GM18870 (cell line): ENCODE measurements around the gene SVBP.

ENCODE experiments used
- ATAC-seq: cut with Tn5 transposase; IDR thresholded peaks from one replicate; pipeline ENCODE4 v1.9.1; 2021; ENCODE audit warnings: moderate library complexity; ENCODE audit not compliant: unreplicated experiment

Gene SVBP

GRCh38 chr1:42765832-42766740, 51.1 kb downstream of the SVBP start:
- ATAC-seq, result peak; percentile 18

DNA sequence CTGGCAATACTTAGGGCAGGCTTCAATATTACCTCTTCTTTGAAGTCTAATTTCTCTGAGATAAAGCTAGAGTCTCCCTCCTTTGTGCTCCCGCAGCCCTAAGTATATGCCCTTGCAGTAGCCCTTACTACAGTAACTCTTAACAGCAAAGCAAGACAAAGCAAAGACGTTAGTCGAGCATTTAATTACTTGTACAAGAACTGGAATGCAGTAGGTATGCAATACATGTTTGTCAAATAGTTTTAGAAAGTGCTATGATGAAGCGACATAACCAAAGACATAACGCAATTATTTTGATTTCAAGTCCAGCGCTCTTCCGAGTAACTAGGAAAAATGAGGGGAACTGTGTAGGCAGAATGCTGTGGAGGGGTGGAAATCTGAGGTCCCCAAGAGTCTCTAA, 51.9 kb downstream of the SVBP start:
- no peak for ATAC-seq

DNA sequence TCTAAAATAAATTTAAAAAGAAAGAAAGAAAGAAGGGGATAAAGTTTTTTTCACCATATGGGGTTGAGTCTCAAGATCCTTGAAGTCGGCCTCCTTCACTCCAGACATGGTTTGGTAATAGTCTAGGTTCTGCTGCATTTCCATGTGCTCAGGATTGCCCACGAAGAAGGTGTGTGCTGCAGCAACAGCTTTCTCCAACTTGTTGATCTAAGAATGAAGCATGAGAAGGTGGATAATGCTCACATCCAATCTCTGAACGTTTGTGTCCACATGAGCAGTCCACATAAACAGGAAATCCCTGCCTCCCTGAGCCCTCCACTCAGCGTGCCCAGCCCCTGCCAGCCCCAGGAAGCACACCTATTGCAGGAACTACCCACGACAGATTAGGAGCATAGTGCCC, 54.9 kb downstream of the SVBP start:
- no peak for ATAC-seq

- ATAC-seq, result no peak
These were observed 55.6 kb downstream of the SVBP start for GRCh38 chr1:42761567-42761966.

DNA sequence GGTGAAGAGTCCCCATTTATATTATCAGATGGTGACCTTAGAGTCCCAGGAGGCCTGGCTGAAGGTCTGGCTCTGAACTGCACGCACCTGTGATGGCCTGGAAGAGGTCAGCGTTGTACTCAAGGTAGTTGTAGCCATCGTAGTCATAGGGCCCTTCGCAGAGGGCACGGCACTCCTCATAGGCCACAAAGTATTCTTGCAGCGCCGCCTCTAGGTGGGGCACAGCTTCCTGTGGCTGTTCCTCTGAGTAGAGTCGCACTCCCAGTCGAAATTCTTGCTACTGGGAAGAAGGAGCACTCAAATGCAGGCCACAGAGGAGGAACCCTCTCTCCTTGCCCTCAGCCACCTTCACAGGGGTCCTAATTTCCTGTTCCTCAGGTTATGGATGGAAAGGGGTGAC, 58.1 kb downstream of the SVBP start:
- no peak for ATAC-seq

DNA sequence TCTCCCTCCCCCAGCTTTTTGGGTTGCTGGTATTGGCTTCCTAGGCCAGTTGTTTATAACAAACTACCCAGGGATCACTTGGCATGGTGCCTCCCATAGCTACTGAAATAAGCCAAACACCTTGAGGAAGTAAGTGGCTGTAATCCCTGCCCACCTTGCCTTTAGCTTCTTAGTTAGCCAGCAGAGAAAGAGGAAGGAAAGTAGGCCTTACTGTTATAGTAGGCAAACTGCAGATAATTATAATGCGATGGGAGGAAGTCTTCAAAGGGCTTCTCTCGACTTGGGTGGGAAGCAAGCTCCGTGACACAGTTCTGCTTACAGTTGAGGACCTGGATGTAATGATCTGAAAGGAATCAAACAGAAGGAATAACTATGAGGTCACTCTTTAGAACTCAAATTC, 58.6 kb downstream of the SVBP start:
- ATAC-seq, result no peak

DNA sequence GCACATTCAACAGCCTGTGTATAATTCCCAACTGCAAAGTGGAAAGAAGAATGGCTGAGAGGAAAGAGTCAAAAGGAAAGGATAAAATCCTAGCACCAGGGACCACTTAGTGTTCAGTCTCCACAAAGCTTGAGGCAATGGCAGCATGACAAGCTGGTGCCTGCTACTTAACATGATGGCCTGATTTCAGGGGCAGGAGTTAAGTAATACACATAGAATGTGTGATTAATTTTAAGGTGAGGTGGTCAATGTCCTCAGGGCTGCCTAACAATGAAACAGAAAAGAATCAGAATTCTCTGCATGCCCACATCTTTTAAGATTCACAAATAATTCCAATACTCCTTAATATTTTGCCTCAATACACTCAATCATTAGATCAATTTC, 59.3 kb downstream of the SVBP start:
- ATAC-seq, result no peak
